Activated CD4-positive, alpha-beta T cell treated with anti-CD3 and anti-CD28 coated beads, Interleukin-2, amount 10 ng/mL, durations not matched to agents 7 days and 5 days (primary cell): ENCODE results near the gene PODXL. TPM values are rescaled to one million over a fixed set of nuclear protein-coding genes. Genes with fewer than 3 reads are reported as not detected.

Experiments used
- CTCF ChIA-PET: fragments of 350-600 bp; sonication (Branson Sonifier 250); formaldehyde crosslinking; loops from one replicate; lab custom pipeline; 2021; ENCODE audit warnings: antibody characterized with exemption; lab: Charles Lee
- POLR2A ChIA-PET: fragments of 350-600 bp; sonication (Branson Sonifier 250); formaldehyde crosslinking; loops from one replicate; lab custom pipeline; 2021; ENCODE audit warnings: antibody characterized with exemption; lab: Charles Lee
- DNase-seq: peaks from one replicate; pipeline ENCODE4 v3.0.0-alpha.2; 2020
- H3K27ac Mint-ChIP-seq: one replicate; pipeline ENCODE4 v1.8.0; 2021; ENCODE audit warnings: mild to moderate bottlenecking, moderate library complexity, mixed read lengths
- H3K27me3 Mint-ChIP-seq: one replicate; pipeline ENCODE4 v1.8.0; 2021; ENCODE audit warnings: mixed read lengths
- H3K36me3 Mint-ChIP-seq: one replicate; pipeline ENCODE4 v1.8.0; 2021; ENCODE audit warnings: low read depth, mixed read lengths
- H3K4me1 Mint-ChIP-seq: one replicate; pipeline ENCODE4 v1.8.0; 2021; ENCODE audit warnings: mixed read lengths
- H3K4me3 Mint-ChIP-seq: one replicate; pipeline ENCODE4 v1.8.0; 2021; ENCODE audit warnings: mild to moderate bottlenecking, moderate library complexity, mixed read lengths
- H3K9me3 Mint-ChIP-seq: one replicate; pipeline ENCODE4 v1.8.0; 2021; ENCODE audit warnings: mixed read lengths
- total RNA-seq, 2 experiments: library from RNA; stranded (reverse); gene quantifications; one replicate each; pipeline ENCODE4 v1.2.3, GENCODE V29; 2021

PODXL gene
- total RNA-seq, 2 experiments from 2014 or later: 0.97 to 1.5 TPM

DNA sequence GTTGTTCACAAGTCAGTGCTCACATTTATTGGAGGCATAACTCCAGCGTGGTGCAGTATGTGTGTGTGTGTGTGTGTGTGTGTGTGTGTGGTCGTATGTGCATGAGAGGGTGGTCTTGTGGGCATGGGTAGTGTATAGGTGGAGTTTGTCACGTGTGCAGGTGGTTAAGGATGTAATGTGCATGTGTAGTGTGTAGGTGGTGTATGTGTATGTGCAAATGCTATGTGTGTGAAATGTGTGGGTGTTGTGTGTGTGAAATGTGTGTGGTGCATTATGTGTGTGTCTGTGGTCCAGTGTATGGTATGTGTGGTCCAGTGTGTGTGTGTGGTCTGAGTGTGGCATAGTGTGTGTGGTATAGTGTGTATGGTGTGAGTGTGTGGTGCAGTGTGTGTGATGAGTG, 30.3 kb upstream of the PODXL start:
- H3K9me3 Mint-ChIP-seq: no peaks in the 10 kb centered on the region
- no peak overlapping the region for H3K4me3 Mint-ChIP-seq
- H3K27me3 Mint-ChIP-seq: no peaks in the 10 kb centered on the region
- H3K27ac Mint-ChIP-seq: no peak overlapping the region
- POLR2A ChIA-PET: no interaction called here
- no peaks in the 10 kb centered on the region for H3K36me3 Mint-ChIP-seq
- no peaks in the 10 kb centered on the region for H3K4me1 Mint-ChIP-seq
- CTCF ChIA-PET: no interaction called here
- no peak for DNase-seq

DNA sequence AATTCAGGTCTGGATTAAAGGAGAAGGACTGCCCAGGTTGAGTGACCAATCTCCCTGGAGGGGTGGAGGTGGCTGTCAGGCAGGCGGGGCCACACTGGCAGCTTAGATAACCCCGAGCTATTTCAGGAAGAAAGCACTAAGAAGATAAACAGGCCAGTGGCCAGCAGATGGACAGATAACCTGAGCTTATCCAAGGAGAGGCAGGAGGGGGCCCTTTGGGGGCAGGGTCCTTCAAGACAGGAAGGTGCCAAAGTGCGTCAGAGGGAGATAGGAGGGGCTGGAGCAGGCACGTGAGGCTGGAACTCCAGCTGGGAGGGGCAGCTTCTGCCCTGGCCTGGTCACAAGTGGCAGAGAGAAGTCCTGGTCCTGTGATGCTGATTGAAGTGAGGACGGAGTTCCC, 29.8 kb upstream of the PODXL start:
- ChIA-PET CTCF (interaction anchor here (0.7 kb wide), 1 partner anchor 829 kb away, joined by 3 read pairs; no protein-coding TSS in a partner anchor), POLR2A (no interaction called here)
- H3K27ac Mint-ChIP-seq: no peak overlapping the region
- no peak overlapping the region for H3K4me3 Mint-ChIP-seq
- no peaks in the 10 kb centered on the region for H3K27me3 Mint-ChIP-seq
- H3K36me3 Mint-ChIP-seq: no peaks in the 10 kb centered on the region
- H3K9me3 Mint-ChIP-seq: no peaks in the 10 kb centered on the region
- no peaks in the 10 kb centered on the region for H3K4me1 Mint-ChIP-seq
- no peak for DNase-seq

DNA sequence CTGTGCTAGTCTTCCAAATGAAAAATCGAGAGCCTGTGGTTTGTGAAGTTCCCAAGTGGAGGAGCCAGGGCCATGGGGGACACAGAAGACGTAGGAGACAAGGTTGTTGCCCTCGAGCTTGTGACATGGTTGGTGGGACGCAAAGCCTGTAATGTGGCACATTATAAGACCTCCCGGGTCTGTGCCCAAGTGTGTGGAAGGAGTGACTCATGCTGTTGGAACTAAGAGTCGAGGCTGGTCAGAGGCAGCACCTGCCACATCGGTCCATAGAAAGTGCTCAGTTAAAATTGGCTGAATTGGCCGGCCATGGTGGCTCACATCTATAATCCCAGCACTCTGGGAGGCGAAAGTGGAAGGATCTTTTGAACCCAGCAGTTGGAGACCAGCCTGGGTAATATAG, 27.0 kb upstream of the PODXL start:
- H3K36me3 Mint-ChIP-seq: no peaks in the 10 kb centered on the region
- CTCF ChIA-PET: interaction anchor here (0.6 kb wide), 2 partner anchors 10 to 493 kb away, joined by 3 to 4 read pairs; no protein-coding TSS in a partner anchor

DNA sequence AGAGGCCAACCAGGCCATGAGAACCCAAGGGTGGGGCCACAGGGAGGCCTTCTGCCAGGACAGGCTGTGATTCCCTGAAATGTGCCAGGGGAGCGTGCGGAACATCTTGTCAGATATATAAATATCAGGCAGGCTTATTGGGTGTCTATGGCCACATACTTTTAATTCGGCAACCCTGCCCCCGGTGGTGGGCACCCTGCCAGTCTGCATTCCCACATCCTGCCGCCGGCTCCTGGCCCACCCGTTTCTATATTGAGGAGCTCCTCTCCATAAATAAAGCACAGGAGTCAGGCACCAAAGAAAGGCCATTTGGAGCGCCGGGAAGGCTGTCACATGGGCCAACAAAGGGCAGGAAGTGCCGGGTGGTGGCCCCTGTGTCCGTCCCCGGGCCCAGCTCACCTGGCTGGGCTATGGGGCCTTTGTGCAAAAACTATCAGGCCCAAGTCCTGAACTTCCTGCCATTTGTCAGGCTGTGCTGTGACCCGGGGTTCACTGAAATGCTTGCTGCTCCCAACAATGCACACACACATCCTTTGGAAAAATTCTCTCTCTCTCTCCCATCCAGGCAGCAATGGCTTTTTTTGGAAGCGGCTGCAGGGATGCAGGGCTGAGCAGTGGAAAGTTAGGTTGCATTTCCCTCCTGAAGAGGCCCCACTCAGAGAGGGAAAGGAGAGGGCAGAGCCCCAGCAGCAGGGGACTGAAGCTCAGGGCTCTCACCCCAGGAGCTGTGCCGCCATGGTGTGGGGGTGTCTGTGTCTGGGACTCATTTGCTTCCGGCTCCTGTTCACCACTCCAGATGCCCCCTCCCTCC, 25.0 kb upstream of the PODXL start:
- H3K9me3 Mint-ChIP-seq: no peaks in the 10 kb centered on the region
- no peaks in the 10 kb centered on the region for H3K27me3 Mint-ChIP-seq
- H3K4me1 Mint-ChIP-seq: no peaks in the 10 kb centered on the region
- H3K27ac Mint-ChIP-seq: no peak overlapping the region
- no peak overlapping the region for H3K4me3 Mint-ChIP-seq
- CTCF ChIA-PET: interaction anchor here (1.1 kb wide), 1 partner anchor 12 kb away, joined by 4 read pairs; no protein-coding TSS in a partner anchor
- DNase-seq: no peak
- POLR2A ChIA-PET: no interaction called here
- H3K36me3 Mint-ChIP-seq: no peaks in the 10 kb centered on the region

More for the DNA sequence above, 27.0 kb upstream of the PODXL start:
- no peak overlapping the region for H3K27ac Mint-ChIP-seq
- no peaks in the 10 kb centered on the region for H3K9me3 Mint-ChIP-seq
- H3K4me1 Mint-ChIP-seq: no peaks in the 10 kb centered on the region
- POLR2A ChIA-PET: interaction anchor here (0.8 kb wide), 1 partner anchor 9 kb away, joined by 3 read pairs; no protein-coding TSS in a partner anchor
- DNase-seq: no peak
- no peak overlapping the region for H3K4me3 Mint-ChIP-seq
- no peaks in the 10 kb centered on the region for H3K27me3 Mint-ChIP-seq

DNA sequence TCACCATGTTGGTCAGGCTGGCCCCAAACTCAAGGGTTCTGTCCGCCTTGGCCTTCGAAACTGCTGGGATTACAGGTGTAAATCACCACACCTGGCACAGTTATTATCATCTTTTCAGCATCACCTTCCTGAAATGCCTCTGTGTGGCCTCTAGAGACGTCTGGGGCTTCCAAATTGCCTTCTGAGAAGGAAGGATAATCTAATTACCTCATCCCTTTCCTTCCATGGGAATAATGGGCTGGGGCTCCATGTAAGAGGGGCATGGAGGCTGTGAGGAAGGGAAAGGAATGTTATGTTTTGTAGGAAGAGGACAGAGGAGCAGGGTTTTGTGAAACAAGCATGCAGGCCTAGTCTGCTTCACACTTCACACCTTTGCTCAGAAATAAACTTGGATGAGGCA, 22.2 kb upstream of the PODXL start:
- H3K27ac Mint-ChIP-seq: no peak overlapping the region
- peaks cover 2% of the 10 kb centered on the region for H3K27me3 Mint-ChIP-seq
- ChIA-PET CTCF (interaction anchor here (0.9 to 1.3 kb wide), 2 partner anchors 13 to 49 kb away, joined by 3 to 5 read pairs; no protein-coding TSS in a partner anchor), POLR2A (no interaction called here)
- no peaks in the 10 kb centered on the region for H3K4me1 Mint-ChIP-seq
- no peaks in the 10 kb centered on the region for H3K9me3 Mint-ChIP-seq
- H3K4me3 Mint-ChIP-seq: no peak overlapping the region
- no peaks in the 10 kb centered on the region for H3K36me3 Mint-ChIP-seq
- no peak for DNase-seq

DNA sequence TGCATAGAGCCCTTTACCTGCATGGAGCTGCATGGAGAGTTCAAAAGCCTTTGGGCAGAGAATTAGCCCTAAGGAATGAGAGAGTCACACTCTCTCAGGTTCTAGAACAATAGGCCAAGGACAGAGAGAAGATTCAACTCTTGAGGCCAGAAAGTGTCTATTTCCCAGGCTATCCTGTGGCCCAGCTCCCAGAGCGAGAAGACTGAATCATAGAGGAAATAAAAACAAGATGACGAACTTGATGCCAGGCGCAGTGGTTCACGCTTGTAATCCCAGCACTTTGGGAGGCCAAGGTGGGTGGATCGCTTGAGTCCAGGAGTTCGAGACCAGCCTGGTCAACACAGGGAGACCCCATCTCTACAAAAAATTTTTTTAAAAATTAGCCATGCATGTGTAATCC, 18.3 kb upstream of the PODXL start:
- ChIA-PET CTCF (no interaction called here), POLR2A (no interaction called here)
- Mint-ChIP-seq H3K27ac (no peak overlapping the region), H3K36me3 (no peaks in the 10 kb centered on the region), H3K4me3 (no peak overlapping the region), H3K27me3 (peaks cover 2% of the 10 kb centered on the region), H3K9me3 (no peaks in the 10 kb centered on the region), H3K4me1 (no peaks in the 10 kb centered on the region)
- DNase-seq: no peak

DNA sequence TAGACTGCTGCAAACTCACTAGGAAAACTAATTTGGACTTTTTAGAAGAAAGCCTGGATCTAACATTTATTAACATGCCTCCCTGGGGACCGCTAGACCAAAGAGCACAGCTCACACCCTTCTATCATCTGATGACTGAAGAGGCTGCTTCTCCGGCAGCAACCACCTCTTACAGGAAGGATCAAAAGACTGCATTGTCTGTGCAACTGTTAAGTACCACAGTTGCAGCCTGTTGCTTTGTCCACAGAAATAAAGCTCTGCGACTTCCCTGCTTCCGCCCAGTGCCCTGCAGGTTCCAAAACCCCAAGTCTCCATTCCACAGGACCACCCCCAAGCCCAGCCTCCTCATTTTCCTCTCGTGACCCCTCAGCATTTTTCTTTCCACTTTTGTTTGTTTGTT, 14.0 kb upstream of the PODXL start:
- Mint-ChIP-seq H3K4me3 (no peak overlapping the region), H3K27me3 (peaks cover 2% of the 10 kb centered on the region), H3K4me1 (no peaks in the 10 kb centered on the region)

DNA sequence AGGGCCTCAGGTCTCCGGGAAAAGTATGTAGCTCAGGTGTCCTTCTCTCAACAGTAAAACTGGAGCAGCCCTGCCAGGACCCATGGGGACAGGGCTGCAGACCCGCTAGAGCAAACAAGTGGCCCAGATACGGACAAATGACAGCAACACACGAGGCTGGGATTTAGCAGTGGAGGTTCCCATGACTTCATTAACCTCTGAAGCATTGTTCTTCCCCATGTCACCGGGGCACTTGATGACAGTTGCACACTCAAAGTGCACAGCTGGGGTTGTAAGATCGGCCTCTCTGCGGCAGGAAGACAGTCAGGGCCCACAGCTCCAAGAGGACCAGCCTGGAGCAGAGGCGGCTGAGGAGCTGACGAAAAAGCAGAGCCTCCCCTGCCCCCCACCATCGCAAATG, 12.5 kb upstream of the PODXL start:
- no peaks in the 10 kb centered on the region for H3K9me3 Mint-ChIP-seq
- H3K27ac Mint-ChIP-seq: no peak overlapping the region
- H3K4me3 Mint-ChIP-seq: no peak overlapping the region
- no peaks in the 10 kb centered on the region for H3K36me3 Mint-ChIP-seq
- peaks cover 2% of the 10 kb centered on the region for H3K27me3 Mint-ChIP-seq
- POLR2A ChIA-PET: no interaction called here
- DNase-seq: no peak
- CTCF ChIA-PET: interaction anchor here (0.5 kb wide), 1 partner anchor 34 kb away, joined by 3 read pairs; no protein-coding TSS in a partner anchor
- H3K4me1 Mint-ChIP-seq: no peaks in the 10 kb centered on the region

More for the DNA sequence above, 14.0 kb upstream of the PODXL start:
- Mint-ChIP-seq H3K9me3 (no peaks in the 10 kb centered on the region), H3K27ac (no peak overlapping the region), H3K36me3 (no peaks in the 10 kb centered on the region)
- CTCF ChIA-PET: no interaction called here
- POLR2A ChIA-PET: no interaction called here
- no peak for DNase-seq

DNA sequence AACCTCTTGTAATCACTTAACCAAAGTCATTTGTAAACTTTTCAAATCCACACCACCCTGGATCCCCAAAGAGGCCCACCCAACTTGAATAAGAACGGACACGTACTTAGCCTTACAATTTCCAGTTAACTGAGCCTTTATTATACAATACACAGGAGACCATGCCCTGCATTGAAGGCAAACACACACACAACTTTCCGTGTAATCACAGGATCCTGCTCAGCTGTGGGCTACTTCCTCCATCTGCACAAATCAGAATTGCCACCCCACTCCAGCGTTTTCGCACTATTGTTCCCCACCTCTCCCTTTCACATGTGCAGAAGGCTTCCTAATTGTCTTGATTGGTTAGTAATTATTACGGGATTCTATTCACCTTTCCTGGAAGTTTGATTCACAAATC, 12.1 kb upstream of the PODXL start:
- H3K4me1 Mint-ChIP-seq: no peaks in the 10 kb centered on the region
- no peaks in the 10 kb centered on the region for H3K9me3 Mint-ChIP-seq
- DNase-seq: no peak
- H3K4me3 Mint-ChIP-seq: no peak overlapping the region
- POLR2A ChIA-PET: no interaction called here
- H3K27ac Mint-ChIP-seq: no peak overlapping the region
- H3K27me3 Mint-ChIP-seq: no peaks in the 10 kb centered on the region
- CTCF ChIA-PET: no interaction called here
- H3K36me3 Mint-ChIP-seq: no peaks in the 10 kb centered on the region

DNA sequence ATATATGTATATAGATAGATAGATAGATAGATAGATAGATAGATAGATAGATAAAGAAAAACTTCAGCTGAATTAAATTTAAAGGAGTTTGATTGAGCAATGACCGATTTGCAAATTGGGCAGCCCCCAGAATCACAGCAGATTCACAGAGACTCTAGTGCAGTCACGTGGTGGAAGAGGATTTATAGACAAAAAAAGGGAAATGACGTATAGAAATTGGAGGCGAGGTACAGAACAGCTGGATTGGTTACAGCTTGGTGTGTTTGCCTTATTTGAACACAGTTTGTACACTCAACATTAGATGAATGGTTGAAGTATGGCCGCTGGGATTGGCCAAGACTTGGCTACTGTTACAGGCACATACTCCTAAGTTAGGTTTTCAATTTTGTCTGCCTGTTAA, 8.2 kb upstream of the PODXL start:
- POLR2A ChIA-PET: no interaction called here
- Mint-ChIP-seq H3K9me3 (no peaks in the 10 kb centered on the region), H3K27me3 (peaks cover 13% of the 10 kb centered on the region), H3K27ac (no peak overlapping the region), H3K4me1 (no peaks in the 10 kb centered on the region), H3K36me3 (no peaks in the 10 kb centered on the region), H3K4me3 (no peak overlapping the region)
- DNase-seq: no peak
- CTCF ChIA-PET: no interaction called here

DNA sequence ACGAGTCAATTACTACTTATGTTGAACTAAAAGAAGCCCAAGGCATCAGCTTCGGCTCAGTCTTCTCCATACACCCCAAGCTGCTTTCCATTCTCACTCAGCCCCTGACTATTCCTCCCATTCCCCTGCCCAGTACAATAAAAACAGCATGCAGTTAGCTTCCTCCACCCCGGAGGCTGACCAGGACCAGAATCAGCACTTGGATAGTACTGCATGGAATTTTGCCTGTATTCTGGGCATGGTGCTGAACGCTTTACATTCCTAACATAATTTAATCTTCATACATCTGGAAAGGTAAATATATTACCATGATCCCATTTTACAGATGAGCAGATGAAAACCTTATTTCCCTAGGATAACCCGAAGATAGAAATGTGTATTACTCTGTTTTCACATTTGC, 7.5 kb upstream of the PODXL start:
- Mint-ChIP-seq H3K9me3 (no peaks in the 10 kb centered on the region), H3K36me3 (no peaks in the 10 kb centered on the region), H3K27ac (no peak overlapping the region), H3K27me3 (peaks cover 14% of the 10 kb centered on the region), H3K4me3 (no peak overlapping the region), H3K4me1 (no peaks in the 10 kb centered on the region)
- CTCF ChIA-PET: interaction anchor here (0.9 kb wide), 1 partner anchor 17 kb away, joined by 3 read pairs; no protein-coding TSS in a partner anchor
- POLR2A ChIA-PET: no interaction called here
- DNase-seq: no peak

DNA sequence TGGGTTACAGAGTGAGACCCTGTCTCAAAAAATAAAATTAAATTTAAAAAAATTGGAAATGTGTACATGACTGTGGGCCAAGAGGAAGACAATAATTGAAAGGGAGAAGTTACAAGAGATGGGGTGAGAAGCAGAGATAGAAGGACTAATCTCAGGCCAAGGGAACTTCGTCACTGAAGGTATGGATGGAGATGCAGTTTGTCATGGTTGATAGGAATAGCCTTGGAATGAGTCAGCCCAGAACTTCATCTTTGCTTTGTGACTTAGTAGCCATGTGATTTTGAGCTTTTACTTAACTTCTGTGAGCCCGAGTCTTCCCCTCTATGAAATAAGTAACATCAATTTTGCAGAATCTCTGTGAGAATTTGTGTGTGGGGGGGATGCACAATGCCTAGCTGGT, 6.5 kb upstream of the PODXL start:
- ChIA-PET CTCF (interaction anchor here (0.6 to 0.9 kb wide), 2 partner anchors 16 to 54 kb away, joined by 3 to 4 read pairs; no protein-coding TSS in a partner anchor), POLR2A (no interaction called here)
- H3K4me3 Mint-ChIP-seq: no peak overlapping the region

DNA sequence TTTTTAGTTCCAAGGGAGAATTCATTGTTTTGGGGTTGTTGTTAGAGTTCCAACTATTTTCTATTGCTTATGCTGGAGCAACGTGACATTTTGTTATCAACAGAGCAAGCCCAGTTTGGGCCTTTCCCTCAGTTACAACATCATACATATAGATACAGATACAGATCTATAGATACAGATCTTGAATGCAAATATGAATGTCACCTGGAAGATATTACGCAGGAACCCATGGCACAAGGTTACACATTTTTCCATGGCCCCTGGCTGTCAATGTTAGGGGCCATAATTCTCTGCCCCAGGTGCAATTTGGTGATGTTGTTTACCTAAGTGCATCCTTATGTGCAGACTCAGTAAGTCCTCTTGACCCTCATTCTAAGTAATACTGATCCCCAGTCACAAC, 3.6 kb upstream of the PODXL start:
- CTCF ChIA-PET: no interaction called here
- H3K9me3 Mint-ChIP-seq: no peaks in the 10 kb centered on the region
- H3K4me1 Mint-ChIP-seq: peaks cover 12% of the 10 kb centered on the region
- peaks cover 42% of the 10 kb centered on the region for H3K27me3 Mint-ChIP-seq
- POLR2A ChIA-PET: no interaction called here
- no peak overlapping the region for H3K4me3 Mint-ChIP-seq
- no peak for DNase-seq
- H3K36me3 Mint-ChIP-seq: no peaks in the 10 kb centered on the region
- H3K27ac Mint-ChIP-seq: no peak overlapping the region

More for the DNA sequence above, 6.5 kb upstream of the PODXL start:
- H3K36me3 Mint-ChIP-seq: no peaks in the 10 kb centered on the region
- no peak for DNase-seq
- peaks cover 2% of the 10 kb centered on the region for H3K4me1 Mint-ChIP-seq
- H3K27me3 Mint-ChIP-seq: peaks cover 23% of the 10 kb centered on the region
- no peak overlapping the region for H3K27ac Mint-ChIP-seq
- H3K9me3 Mint-ChIP-seq: no peaks in the 10 kb centered on the region
